Eye (tissue), 1 donor: Measurements from ENCODE around the gene BIRC2.
"Not testable (repeated sequence)": the region's sequence is repeated elsewhere in the genome, so short reads cannot be mapped to it uniquely, and the experiment has no call there.

ENCODE experiments used
- DNase-seq: peaks from one replicate; pipeline ENCODE4 v3.0.0-alpha.2; 2015

Gene BIRC2

DNA sequence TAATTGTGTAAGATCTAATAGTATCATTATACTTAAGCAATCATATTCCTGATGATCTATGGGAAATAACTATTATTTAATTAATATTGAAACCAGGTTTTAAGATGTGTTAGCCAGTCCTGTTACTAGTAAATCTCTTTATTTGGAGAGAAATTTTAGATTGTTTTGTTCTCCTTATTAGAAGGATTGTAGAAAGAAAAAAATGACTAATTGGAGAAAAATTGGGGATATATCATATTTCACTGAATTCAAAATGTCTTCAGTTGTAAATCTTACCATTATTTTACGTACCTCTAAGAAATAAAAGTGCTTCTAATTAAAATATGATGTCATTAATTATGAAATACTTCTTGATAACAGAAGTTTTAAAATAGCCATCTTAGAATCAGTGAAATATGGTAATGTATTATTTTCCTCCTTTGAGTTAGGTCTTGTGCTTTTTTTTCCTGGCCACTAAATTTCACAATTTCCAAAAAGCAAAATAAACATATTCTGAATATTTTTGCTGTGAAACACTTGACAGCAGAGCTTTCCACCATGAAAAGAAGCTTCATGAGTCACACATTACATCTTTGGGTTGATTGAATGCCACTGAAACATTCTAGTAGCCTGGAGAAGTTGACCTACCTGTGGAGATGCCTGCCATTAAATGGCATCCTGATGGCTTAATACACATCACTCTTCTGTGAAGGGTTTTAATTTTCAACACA is 23.3 kb upstream of the BIRC2 start:
- no peak for DNase-seq

DNA sequence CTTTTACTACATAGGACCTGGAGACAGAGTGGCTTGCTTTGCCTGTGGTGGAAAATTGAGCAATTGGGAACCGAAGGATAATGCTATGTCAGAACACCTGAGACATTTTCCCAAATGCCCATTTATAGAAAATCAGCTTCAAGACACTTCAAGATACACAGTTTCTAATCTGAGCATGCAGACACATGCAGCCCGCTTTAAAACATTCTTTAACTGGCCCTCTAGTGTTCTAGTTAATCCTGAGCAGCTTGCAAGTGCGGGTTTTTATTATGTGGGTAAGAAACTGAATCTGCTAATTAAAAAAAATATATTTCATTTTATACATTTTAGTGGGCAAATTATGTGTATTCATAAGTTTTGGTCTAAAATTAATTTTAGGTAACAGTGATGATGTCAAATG is 21.9 kb upstream of the BIRC2 start:
- no peak for DNase-seq

DNA sequence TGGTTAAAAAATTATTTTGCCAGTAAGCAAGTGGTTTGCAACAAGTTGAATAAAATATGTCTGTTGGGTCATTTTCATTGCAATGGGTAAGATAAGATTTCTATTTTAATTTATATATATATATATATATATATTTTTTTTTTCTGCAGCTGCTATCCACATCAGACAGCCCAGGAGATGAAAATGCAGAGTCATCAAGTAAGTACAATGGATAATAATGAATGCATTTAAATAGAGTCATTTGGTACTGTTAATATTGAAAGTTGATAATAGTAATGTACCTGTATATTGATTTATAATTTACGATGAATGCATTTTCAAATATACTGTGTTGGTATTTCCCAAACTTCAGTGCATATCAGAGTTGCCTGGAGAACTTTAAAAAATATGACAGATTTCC is 18.3 kb upstream of the BIRC2 start:
- no peak for DNase-seq

DNA sequence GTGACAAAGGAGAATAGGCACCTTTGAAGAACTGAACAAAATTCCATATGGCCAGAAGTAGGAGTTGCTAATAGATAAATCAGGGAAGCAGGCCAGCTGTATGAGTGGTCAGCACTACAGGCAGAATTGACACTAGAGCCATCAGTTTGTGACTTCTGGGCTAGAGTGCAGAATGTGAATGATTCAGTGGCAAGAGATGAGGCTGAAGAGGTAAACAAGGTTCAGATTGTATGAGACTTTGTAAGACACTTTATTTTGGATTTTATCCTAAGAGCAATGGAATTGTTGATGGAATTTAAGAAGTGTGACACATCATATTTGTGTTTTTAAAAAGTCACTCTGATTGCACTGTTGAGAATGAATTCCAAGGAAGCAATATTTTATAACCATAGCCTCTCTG is 16.8 kb upstream of the BIRC2 start:
- no peak for DNase-seq

DNA sequence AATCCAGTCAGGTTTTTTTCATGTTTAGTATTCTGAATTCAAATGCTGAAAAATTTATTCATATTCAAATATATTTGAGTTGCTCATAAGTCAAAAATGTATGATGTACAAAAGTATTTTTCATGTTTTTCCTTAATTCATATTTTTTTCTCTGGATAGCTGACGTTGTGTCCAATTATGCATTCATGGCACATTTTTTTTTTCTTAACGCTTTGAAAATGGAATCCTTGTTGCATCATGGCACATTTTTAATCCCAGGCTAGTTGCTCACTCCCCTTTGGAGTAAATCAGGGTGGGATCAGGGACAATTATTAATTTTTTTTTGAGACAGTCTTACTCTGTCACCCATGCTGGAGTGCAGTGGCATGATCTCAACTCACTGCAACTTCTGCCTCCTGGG is 15.7 kb upstream of the BIRC2 start:
- no peak for DNase-seq

GRCh38 chr11:102332611-102332994 is 14.4 kb upstream of the BIRC2 start:
- DNase-seq = no peak

DNA sequence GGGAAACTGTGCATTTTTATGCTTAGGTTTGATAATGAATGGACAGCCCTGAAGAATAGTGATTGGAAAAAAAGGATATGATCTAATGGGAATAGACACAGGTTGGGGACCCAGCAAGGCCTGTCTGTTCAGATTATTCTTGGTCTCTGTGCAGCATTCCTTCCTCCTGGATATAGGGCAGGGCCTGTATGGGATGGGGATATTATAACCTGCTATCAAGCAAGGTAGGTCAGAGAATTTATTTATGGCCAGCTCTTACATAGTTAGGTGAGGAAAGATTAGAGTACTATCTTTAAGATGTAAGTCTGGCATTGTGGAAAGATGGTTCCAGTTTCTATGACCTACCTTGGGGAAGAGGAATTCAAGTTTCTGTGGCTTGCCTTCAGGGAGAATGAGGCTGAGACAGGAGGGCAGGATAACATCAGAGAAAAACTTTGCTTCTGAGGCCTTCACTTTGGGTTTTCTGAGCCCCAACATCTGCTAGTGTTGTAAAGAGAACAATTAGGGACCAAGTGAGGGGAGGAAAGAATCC is 8.5 kb upstream of the BIRC2 start:
- no peak for DNase-seq

- DNase-seq = not testable (repeated sequence)
Measured at GRCh38 chr11:102341311-102341710, 5.7 kb upstream of the BIRC2 start.

DNA sequence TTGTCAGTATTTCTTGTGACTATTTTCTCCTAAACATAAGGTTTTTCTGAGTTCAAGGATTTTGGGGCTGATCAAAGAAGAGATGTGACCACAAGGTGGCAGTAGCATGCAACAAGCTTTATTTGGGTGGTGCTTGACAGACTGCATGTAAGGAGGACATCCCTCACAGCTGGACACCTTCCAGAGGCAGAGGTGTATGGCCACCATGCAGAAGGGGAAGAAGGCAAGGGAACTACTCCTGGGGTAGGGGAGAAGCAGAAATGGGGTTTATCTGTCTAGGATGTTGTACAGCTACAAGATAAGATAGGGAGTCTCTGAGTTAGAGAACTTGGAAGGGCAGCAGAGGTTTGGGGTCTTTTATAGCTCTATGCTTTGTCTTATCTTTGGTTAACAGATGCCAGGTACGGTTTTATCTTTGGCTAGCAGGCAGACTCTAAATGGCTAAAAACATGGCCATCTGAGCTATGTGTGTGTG is 5.1 kb upstream of the BIRC2 start:
- DNase-seq = peak; percentile 92

GRCh38 chr11:102343809-102344208 is 3.2 kb upstream of the BIRC2 start:
- DNase-seq = no peak

- peak; percentile 55 for DNase-seq
Measured at GRCh38 chr11:102345904-102346303, 1.1 kb upstream of the BIRC2 start.

DNA sequence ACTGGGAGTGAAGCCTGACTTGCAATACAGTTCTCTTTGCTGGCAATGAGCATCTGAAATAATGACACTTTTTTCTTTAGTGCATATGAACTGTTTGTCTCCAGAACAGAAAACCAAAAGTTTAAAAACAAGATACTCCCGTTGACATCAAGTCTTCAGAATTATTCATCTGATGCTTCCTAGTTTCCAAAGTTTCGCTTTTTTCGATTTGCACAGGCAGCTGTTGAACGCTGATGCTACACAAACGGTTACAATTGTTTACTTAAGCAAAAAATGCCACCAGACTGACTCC is 612 bp upstream of the BIRC2 start:
- no peak for DNase-seq

GRCh38 chr11:102347462-102348370 is 702 bp downstream of the BIRC2 start:
- DNase-seq = peak; percentile 83

DNA sequence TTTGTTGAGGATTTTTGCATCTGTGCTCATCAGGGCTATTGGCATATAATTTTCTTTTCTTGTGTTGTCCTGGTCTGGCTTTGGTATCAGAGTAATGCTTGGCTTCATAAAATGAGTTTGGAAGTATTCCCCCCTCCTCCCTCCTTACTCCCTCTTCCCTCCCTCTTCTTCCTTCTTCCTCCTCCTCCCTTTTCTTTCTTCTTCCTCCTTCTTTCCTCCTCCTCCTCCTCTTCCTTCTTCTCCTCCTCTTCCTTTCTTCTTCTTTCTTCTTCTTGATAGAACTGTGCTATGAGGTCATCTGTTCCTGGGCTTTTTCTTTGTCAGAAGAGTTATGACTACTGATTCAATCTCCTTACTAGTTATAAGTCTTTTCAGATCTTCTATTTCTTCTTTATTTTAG is 10.1 kb downstream of the BIRC2 start:
- DNase-seq = no peak

GRCh38 chr11:102359372-102359771 is 12.4 kb downstream of the BIRC2 start:
- peak; percentile 44 for DNase-seq

- DNase-seq = no peak
Measured at GRCh38 chr11:102360681-102361080, 13.7 kb downstream of the BIRC2 start.

DNA sequence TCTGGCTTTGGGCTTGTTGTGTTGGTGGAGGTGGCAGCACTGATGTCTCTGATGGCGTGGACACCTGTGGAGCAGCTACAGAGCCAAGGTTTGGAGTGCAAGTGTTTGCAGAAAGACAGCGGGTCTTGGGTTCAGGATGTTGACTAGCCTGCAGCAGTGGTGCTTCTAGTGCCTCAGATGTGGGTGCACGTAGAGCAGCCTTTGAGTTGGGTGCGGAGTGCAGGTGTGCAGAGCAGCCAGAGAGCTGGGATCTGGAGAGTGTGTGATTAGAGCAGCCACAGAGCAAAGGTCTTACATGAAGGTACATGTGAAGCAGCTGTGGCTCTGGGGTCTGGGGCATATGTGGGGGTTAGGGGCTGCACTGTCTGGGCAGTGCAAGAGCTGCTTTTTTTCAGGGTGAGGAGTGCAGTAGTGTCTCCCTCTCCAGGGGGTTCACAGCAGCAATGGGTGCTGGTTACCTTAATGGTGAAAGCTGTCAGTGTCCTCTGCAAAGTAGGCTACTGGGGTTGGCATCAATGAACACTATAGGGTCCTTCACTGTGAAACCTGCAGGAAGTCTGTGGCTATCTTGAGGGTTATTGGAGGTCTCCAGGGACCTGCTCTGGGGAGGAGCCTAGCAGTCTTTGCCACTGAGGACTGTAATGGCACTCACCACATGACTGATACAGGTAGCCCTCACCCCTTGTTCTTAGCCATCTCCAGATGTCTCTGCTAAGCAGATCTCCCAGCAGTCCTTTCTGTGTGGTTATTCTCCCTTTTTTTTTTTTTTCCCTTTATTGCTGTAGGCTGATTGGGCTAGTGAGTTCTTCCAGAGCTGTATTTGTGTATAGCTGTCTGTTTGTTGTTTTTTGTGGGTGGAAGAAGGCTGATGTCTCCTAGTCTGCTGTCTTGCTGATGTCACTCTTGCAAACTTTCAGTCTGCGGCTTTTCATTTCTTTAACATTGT is 14.3 kb downstream of the BIRC2 start:
- DNase-seq = no peak

DNA sequence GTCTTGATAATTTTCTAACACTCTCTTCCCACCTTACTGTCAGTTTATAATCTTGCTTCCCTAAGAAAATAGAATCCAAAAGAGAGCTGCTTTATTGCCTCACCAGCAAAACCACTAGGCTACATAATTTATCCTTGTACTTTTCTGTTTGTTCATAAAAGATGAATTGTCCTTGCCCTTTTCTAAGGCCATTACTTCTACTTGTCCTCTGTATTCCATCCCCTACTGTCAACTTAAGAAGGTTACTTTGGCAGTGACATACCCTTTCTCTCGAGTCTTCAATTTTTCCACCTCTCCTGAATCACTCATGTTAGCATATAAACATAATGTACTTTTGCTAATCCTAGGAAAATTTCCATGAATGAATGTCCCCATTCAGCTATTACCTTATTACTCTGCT is 18.0 kb downstream of the BIRC2 start:
- no peak for DNase-seq

DNA sequence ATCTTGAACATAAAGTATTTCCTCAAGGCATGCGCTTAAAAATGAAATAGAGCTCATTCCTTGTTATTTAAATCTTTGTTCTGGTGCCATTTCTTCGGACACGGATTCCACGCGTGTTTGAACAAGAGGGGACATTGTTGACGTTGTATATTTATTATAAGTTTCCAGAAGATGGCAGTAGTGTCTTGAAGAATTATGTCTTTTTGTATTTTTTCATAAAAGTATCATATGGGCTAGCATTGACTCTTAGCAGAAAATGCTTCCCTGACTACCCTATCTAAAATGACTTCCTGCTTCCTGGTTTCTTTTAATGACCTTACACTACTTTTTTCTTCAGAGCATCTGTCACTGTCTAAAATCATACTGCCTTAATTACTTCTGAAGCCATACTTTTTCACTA is 20.4 kb downstream of the BIRC2 start:
- DNase-seq = no peak

DNA sequence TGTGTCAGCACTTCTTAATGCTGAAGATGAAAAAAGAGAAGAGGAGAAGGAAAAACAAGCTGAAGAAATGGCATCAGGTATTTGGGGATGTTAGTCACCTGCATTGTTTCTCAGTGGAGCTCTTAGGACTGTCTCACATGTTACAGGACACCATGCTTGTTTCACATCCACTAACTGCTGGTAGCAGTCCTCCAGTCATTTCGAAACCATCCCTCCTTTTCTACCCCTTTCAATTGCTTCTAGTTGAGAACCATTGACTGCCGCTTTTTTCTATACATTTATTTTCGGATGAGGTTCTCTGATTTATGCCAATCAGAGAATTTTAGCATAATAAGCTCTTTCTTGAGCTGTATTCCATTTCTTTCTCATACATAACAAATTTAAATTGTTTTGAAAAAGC is 21.5 kb downstream of the BIRC2 start:
- no peak for DNase-seq

DNA sequence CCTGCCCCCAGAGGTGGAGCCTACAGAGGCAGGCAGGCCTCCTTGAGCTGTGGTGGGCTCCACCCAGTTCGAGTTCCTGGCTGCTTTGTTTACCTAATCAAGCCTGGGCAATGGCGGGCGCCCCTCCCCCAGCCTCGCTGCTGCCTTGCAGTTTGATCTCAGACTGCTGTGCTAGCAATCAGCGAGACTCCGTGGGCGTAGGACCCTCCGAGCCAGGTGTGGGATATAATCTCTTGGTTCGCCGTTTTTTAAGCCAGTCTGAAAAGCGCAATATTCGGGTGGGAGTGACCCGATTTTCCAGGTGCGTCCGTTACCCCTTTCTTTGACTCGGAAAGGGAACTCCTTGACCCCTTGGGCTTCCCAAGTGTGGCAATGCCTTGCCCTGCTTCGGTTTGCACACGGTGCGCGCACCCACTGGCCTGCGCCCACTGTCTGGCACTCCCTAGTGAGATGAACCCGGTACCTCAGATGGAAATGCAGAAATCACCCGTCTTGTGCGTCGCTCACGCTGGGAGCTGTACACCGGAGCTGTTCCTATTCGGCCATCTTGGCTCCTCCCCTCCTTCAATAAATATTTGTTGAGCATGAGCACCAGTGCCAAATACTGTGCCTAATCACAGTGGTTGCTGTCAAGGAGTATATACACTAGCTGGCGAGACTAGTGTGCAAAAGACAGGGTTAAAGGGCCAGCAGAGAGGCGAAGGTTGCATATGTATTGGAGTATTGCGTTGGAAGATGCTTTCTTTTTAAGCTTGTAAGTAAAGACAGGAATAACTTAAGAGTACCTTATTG is 27.8 kb downstream of the BIRC2 start:
- DNase-seq = not testable (repeated sequence)
